Hepatocyte (in vitro differentiated cells): Measurements from ENCODE around the gene RCC2. TPM values are rescaled to one million over a fixed set of nuclear protein-coding genes. Genes with fewer than 3 reads are reported as not detected.

Experiments
- DNase-seq: peaks from one replicate; pipeline ENCODE4 v3.0.0-alpha.2; 2016; ENCODE audit warnings: low spot score
- H2AFZ ChIP-seq: fragments of 200-600 bp; sonication (generic); 2 replicates; pipeline ENCODE4 v1.6.0; 2016; ENCODE audit warnings: antibody characterized with exemption, mild to moderate bottlenecking
- H3K27ac ChIP-seq: fragments of 200-600 bp; sonication (generic); 2 replicates; pipeline ENCODE4 v1.5.1; 2016; ENCODE audit warnings: mild to moderate bottlenecking
- H3K27me3 ChIP-seq: fragments of 200-600 bp; sonication (generic); 2 replicates; pipeline ENCODE4 v1.6.1; 2016
- H3K36me3 ChIP-seq: fragments of 200-600 bp; sonication (generic); replicated peaks from 2 replicates; pipeline ENCODE4 v1.5.1; 2016; ENCODE audit warnings: low read depth; ENCODE audit not compliant: insufficient read depth
- H3K4me1 ChIP-seq: fragments of 200-600 bp; sonication (generic); 2 replicates; pipeline ENCODE4 v1.5.1; 2016; ENCODE audit warnings: mild to moderate bottlenecking, moderate library complexity; ENCODE audit not compliant: insufficient read depth
- H3K4me2 ChIP-seq: fragments of 200-600 bp; sonication (generic); 2 replicates; pipeline ENCODE4 v1.6.0; 2016
- H3K4me3 ChIP-seq: fragments of 200-600 bp; sonication (generic); 2 replicates; pipeline ENCODE4 v1.5.1; 2016; ENCODE audit warnings: mild to moderate bottlenecking
- H3K79me2 ChIP-seq: fragments of 200-600 bp; sonication (generic); 2 replicates; pipeline ENCODE4 v1.6.0; 2017; ENCODE audit warnings: mild to moderate bottlenecking
- H3K9me2 ChIP-seq: fragments of 200-600 bp; sonication (generic); replicated peaks from 2 replicates; pipeline ENCODE4 v1.6.0; 2017; ENCODE audit warnings: mild to moderate bottlenecking; ENCODE audit not compliant: insufficient read depth
- H3K9me3 ChIP-seq: fragments of 200-600 bp; sonication (generic); 2 replicates; pipeline ENCODE4 v1.5.1; 2016; ENCODE audit warnings: low read depth, mild to moderate bottlenecking
- H4K20me1 ChIP-seq: fragments of 200-600 bp; sonication (generic); 2 replicates; pipeline ENCODE4 v1.6.0; 2016; ENCODE audit warnings: mild to moderate bottlenecking; ENCODE audit not compliant: insufficient read depth, poor library complexity, severe bottlenecking
- CTCF ChIP-seq: fragments of 200-600 bp; sonication (generic); IDR thresholded peaks from 2 replicates; pipeline ENCODE4 v1.5.1; 2016; ENCODE audit warnings: antibody characterized with exemption, mild to moderate bottlenecking; ENCODE audit not compliant: poor library complexity
- EZH2 ChIP-seq: fragments of 200-600 bp; sonication (generic); IDR thresholded peaks from 2 replicates; pipeline ENCODE4 v1.6.1; 2016; ENCODE audit warnings: antibody characterized with exemption, mild to moderate bottlenecking, borderline replicate concordance
- EZH2phosphoT487 ChIP-seq: fragments of 200-600 bp; sonication (generic); IDR thresholded peaks from one replicate; pipeline ENCODE4 v1.6.1; 2018; ENCODE audit warnings: antibody characterized with exemption, mild to moderate bottlenecking, low read depth, moderate library complexity; ENCODE audit not compliant: unreplicated experiment, severe bottlenecking
- whole genome bisulfite sequencing: methylation state at CpG from one replicate; pipeline ENCODE4 v1.1.6; 2016; ENCODE audit warnings: low lambda C conversion rate; ENCODE audit errors: missing lambda C conversion rate; 5-methylcytosine and 5-hydroxymethylcytosine counted together
- polyA plus RNA-seq: library from polyadenylated mRNA; unstranded; fragments of >200 nt; fragmentation: Nextera tagmentation; extraction: Ambion mirVana; gene quantifications from 2 replicates; pipeline ENCODE4 v1.2.1, GENCODE V29; 2016
- total RNA-seq: library from RNA; depleted of rRNA; stranded (reverse); fragments of >200 nt; gene quantifications from 2 replicates; pipeline ENCODE4 v1.2.3, GENCODE V29; 2014

Gene RCC2
- total and polyA plus RNA-seq, 2 experiments from 2014 or later = 22.5 to 56.9 TPM

- Histone ChIP-seq H3K79me2 (no peaks in the 10 kb centered on the region), H3K4me1 (no peaks in the 10 kb centered on the region), H4K20me1 (no peaks in the 10 kb centered on the region), H3K36me3 (no peaks in the 10 kb centered on the region), H3K27ac (no peak overlapping the region), H3K9me2 (no peaks in the 10 kb centered on the region), H3K27me3 (no peaks in the 10 kb centered on the region), H3K4me2 (no peak overlapping the region), H2AFZ (no peak overlapping the region), H3K9me3 (no peaks in the 10 kb centered on the region), H3K4me3 (no peak overlapping the region)
- TF ChIP-seq CTCF = no peak
- no peak for TF ChIP-seq EZH2
- TF ChIP-seq EZH2phosphoT487 = no peak
- WGBS = 94% methylated on average over 6 of the region's 7 CpGs
- DNase-seq = no peak
Measured at GRCh38 chr1:17397910-17398695, 41.4 kb downstream of the RCC2 start.

- Histone ChIP-seq H3K4me2 (no peak overlapping the region), H3K4me3 (no peak overlapping the region), H4K20me1 (no peaks in the 10 kb centered on the region), H3K27me3 (no peaks in the 10 kb centered on the region), H2AFZ (no peak overlapping the region), H3K9me3 (no peaks in the 10 kb centered on the region), H3K4me1 (no peaks in the 10 kb centered on the region), H3K27ac (no peak overlapping the region), H3K9me2 (no peaks in the 10 kb centered on the region), H3K79me2 (no peaks in the 10 kb centered on the region), H3K36me3 (no peaks in the 10 kb centered on the region)
- WGBS = 81% methylated on average over 8 of the region's 8 CpGs
- no peak for TF ChIP-seq EZH2phosphoT487
- no peak for TF ChIP-seq CTCF
- no peak for TF ChIP-seq EZH2
- DNase-seq = no peak
Measured at GRCh38 chr1:17393230-17393629, 46.2 kb downstream of the RCC2 start.

- 83% methylated on average over 10 of the region's 10 CpGs for WGBS
- Histone ChIP-seq H3K27ac (no peak overlapping the region), H3K27me3 (no peaks in the 10 kb centered on the region), H3K79me2 (no peaks in the 10 kb centered on the region), H3K4me3 (no peak overlapping the region), H3K4me1 (no peaks in the 10 kb centered on the region), H2AFZ (no peak overlapping the region), H3K4me2 (no peak overlapping the region), H4K20me1 (no peaks in the 10 kb centered on the region), H3K9me3 (no peaks in the 10 kb centered on the region), H3K36me3 (no peaks in the 10 kb centered on the region), H3K9me2 (no peaks in the 10 kb centered on the region)
- DNase-seq = no peak
- no peak for TF ChIP-seq EZH2phosphoT487
- TF ChIP-seq CTCF = no peak
- TF ChIP-seq EZH2 = no peak
Measured at GRCh38 chr1:17392199-17392740, 47.2 kb downstream of the RCC2 start.
